ENCODE results near the gene PRPH.
"Not testable (repeated sequence)": the region's sequence is repeated elsewhere in the genome, so short reads cannot be mapped to it uniquely, and the experiment has no call there.

PRPH gene

DNA sequence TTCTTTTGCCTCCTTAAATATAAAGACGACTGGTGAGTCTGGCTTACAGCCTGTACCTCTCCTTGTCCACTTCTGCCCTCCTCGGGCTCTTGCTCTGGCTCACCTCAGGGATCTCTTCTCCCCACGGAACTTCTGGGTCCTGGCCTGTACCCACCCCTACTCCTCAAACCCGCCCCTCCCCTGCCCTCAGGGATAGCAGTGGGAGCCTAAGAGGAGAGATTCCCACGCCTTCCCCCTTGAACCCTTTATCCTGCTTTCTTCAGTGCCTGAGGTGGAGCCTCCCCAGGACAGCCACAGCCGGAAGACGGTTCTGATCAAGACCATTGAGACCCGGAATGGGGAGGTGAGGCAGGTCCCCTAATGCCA lies 2.7 kb downstream of the PRPH start:
- H3K4me3 ChIP-seq (ENCODE audit: low read depth, low read length) = no peak overlapping the region
- TF ChIP-seq, protein P1, sequence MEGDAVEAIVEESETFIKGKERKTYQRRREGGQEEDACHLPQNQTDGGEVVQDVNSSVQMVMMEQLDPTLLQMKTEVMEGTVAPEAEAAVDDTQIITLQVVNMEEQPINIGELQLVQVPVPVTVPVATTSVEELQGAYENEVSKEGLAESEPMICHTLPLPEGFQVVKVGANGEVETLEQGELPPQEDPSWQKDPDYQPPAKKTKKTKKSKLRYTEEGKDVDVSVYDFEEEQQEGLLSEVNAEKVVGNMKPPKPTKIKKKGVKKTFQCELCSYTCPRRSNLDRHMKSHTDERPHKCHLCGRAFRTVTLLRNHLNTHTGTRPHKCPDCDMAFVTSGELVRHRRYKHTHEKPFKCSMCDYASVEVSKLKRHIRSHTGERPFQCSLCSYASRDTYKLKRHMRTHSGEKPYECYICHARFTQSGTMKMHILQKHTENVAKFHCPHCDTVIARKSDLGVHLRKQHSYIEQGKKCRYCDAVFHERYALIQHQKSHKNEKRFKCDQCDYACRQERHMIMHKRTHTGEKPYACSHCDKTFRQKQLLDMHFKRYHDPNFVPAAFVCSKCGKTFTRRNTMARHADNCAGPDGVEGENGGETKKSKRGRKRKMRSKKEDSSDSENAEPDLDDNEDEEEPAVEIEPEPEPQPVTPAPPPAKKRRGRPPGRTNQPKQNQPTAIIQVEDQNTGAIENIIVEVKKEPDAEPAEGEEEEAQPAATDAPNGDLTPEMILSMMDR (IDR thresholded peaks at IDR 0.05; ENCODE audit: low read depth, low read length, missing control alignments) = no peak
- DNase-seq (ENCODE audit: low read depth) = no peak

DNA sequence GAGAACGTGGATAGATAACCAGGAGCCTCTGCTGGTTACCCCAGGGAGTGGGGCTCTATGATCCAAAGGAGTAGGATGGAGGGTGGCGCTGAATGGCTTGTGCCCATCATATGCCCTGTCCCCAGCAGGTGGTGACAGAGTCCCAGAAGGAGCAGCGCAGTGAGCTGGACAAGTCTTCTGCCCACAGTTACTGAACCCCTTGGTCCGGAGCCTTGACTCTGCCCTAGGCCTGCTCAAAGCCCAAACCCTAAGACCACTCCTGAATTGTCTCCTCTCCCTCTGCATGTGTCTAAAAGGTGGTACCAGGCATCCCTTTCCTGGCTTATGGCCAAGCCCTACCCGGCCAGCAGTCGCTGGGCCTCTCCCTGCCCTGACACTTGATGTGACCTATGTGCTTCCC lies 3.2 kb downstream of the PRPH start:
- TF ChIP-seq, protein P1 (IDR thresholded peaks at IDR 0.05; ENCODE audit: low read depth, low read length, missing control alignments) = peak; percentile 42
- H3K4me3 ChIP-seq (ENCODE audit: low read depth, low read length) = no peak overlapping the region
- no peak for DNase-seq (ENCODE audit: low read depth)

DNA sequence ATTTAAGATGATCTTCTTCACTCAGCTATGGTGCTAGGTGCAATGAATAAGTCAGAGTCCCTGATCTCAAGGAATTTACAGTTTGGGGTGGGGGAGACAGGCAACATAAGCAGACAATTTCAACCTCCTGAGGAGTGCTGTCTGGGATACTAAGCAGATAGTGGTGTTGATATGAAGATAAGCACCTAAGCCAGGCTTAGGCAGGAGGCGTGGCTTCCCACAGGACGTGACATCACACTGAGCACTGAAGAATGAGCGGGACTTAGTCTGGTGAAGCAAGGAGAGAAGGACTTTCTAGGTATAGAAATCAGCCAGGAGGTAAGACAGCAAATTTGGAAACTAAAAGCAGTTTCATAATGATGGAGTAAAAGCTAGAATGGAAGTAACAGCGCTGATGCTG lies 6.8 kb downstream of the PRPH start:
- DNase-seq (ENCODE audit: low read depth) = no peak
- TF ChIP-seq, protein P1 (IDR thresholded peaks at IDR 0.05; ENCODE audit: low read depth, low read length, missing control alignments) = no peak
- no peak overlapping the region for H3K4me3 ChIP-seq (ENCODE audit: low read depth, low read length)

DNA sequence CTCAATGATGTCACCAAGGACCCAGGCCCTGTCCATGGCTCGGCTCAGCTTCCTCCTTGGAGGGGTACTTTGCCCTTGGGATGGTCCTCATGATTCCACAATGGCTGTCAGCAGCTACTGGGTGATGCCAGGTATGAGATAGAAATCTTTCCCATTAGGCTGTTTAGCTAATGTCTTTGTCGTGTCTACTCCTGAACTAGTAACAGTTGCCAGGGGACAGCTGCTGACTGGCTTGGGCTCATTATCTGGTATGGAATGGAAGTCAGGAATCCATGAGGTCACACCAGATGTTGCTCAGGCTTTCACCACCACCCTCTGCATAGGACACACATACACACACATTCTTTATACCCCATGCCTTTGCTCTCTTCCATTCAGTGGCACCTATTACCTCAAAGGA lies 9.2 kb downstream of the PRPH start:
- TF ChIP-seq, protein P1 (IDR thresholded peaks at IDR 0.05; ENCODE audit: low read depth, low read length, missing control alignments) = no peak
- H3K4me3 ChIP-seq (ENCODE audit: low read depth, low read length) = no peak overlapping the region
- DNase-seq (ENCODE audit: low read depth) = no peak

DNA sequence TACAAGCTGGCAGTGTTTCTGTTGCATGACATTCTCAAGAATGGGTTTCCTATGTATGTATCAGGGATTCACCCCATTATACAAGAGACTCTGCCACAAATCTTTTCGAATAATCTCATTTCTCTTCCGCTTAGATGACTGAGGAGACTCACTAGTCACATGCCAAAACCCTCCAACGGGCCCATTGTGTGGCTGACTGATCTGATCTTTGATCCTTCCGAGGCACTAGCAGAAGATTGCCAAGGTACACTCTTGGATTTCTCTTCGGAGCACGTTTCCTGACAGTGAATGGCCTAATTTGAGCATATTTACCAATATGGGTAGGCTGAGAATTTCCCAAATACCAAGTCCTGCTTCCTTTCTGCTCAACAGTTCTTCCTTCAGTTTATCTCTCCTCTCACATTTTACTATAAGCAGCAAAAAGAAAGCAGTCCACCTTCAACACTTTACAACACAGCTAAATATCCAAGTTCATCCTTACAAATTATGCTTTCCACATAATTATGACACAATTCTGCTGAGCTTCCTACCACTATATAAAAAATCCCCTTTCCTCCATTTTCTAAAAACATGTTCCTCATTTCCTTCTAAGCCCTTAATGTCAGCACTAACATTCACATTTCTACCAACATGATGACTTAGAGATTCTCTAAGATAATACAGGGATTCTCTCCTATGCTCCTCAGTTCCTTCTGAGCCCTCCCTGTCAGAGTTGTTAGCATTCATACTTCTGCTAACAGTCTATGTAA lies 11.0 kb downstream of the PRPH start:
- DNase-seq (ENCODE audit: low read depth) = no peak
- TF ChIP-seq, protein P1 (IDR thresholded peaks at IDR 0.05; ENCODE audit: low read depth, low read length, missing control alignments) = no peak
- no peak overlapping the region for H3K4me3 ChIP-seq (ENCODE audit: low read depth, low read length)

DNA sequence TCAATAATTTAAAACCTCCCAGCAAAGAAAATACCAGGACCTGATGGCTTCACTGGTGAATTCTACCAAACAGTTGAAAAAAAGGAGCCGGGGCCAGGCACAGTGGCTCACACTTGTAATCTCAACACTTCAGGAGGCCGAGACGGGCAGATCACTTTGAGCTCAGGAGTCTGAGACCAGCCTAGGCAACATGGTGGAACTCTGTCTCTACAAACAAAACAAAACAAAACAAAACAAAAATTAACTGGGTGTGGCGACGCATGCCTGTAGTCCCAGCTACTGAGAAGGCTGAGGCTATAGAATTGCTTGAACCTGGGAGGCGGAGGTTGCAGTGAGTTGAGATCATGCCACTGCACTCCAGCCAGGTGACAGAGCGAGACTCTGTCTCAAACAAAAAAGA lies 14.4 kb downstream of the PRPH start:
- no peak for DNase-seq (ENCODE audit: low read depth)
- H3K4me3 ChIP-seq (ENCODE audit: low read depth, low read length) = no peak overlapping the region
- TF ChIP-seq, protein P1 (IDR thresholded peaks at IDR 0.05; ENCODE audit: low read depth, low read length, missing control alignments) = no peak

DNA sequence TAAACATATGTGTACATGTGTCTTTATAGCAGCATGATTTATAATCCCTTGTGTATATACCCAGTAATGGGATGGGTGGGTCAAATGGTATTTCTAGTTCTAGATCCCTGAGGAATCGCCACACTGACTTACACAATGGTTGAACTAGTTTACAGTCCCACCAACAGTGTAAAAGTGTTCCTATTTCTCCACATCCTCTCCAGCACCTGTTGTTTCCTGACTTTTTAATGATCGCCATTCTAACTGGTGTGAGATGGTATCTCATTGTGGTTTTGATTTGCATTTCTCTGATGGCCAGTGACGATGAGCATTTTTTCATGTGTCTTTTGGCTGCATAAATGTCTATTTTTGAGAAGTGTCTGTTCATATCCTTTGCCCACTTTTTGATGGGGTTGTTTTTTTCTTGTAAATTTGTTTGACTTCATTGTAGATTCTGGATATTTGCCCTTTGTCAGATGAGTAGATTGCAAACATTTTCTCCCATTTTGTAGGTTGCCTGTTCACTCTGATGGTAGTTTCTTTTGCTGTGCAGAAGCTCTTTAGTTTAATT lies 15.6 kb downstream of the PRPH start:
- DNase-seq (ENCODE audit: low read depth); H3K4me3 ChIP-seq (ENCODE audit: low read depth, low read length): not testable (repeated sequence)

All from GM12864 (cell line).